Activated CD8-positive, alpha-beta T cell treated with anti-CD3 and anti-CD28 coated beads for 36 hours (primary cell): ENCODE measurements around the gene KCNMA1. TPM values are rescaled to one million over a fixed set of nuclear protein-coding genes. Genes with fewer than 3 reads are reported as not detected.

ENCODE experiments used
- ATAC-seq: fragments of 200-7000 bp; cut with Tn5 transposase; one replicate; pipeline ENCODE4 v1.10.0; 2021; ENCODE audit warnings: mild to moderate bottlenecking, moderate library complexity
- CTCF ChIA-PET: fragments of 350-600 bp; sonication (Branson Sonifier 250); formaldehyde crosslinking; loops from one replicate; lab custom pipeline; 2021; ENCODE audit warnings: antibody characterized with exemption; lab: Charles Lee
- POLR2A ChIA-PET: fragments of 350-600 bp; sonication (Branson Sonifier 250); formaldehyde crosslinking; loops from one replicate; lab custom pipeline; 2021; ENCODE audit warnings: antibody characterized with exemption; lab: Charles Lee
- DNase-seq: peaks from one replicate; pipeline ENCODE4 v3.0.0-alpha.2; 2020
- H3K27ac Mint-ChIP-seq: one replicate; pipeline ENCODE4 v1.8.0; 2021; ENCODE audit warnings: mild to moderate bottlenecking, mixed read lengths
- H3K27me3 Mint-ChIP-seq: one replicate; pipeline ENCODE4 v1.8.0; 2021; ENCODE audit warnings: mixed read lengths
- H3K36me3 Mint-ChIP-seq: one replicate; pipeline ENCODE4 v1.8.0; 2021; ENCODE audit warnings: low read depth, mixed read lengths
- H3K4me1 Mint-ChIP-seq: one replicate; pipeline ENCODE4 v1.8.0; 2021; ENCODE audit warnings: low read depth, mixed read lengths
- H3K4me3 Mint-ChIP-seq: one replicate; pipeline ENCODE4 v1.8.0; 2021; ENCODE audit warnings: mild to moderate bottlenecking, moderate library complexity, mixed read lengths
- H3K9me3 Mint-ChIP-seq: one replicate; pipeline ENCODE4 v1.8.0; 2021; ENCODE audit warnings: mixed read lengths
- CTCF ChIP-seq: fragments of 200-600 bp; IDR thresholded peaks from one replicate; pipeline ENCODE4 v1.8.0; 2022; ENCODE audit warnings: antibody characterized with exemption, mild to moderate bottlenecking
- intact Hi-C: fragments of 100-400 bp; cut with micrococcal nuclease; formaldehyde crosslinking; loops from one replicate; pipeline ENCODE4 v1.10.0; 2022
- total RNA-seq, 2 experiments: library from RNA; stranded (reverse); gene quantifications; one replicate each; pipeline ENCODE4 v1.2.3, GENCODE V29; 2021

Gene KCNMA1
- total RNA-seq, 2 experiments from 2014 or later, result 0.18 TPM; not detected in 1

GRCh38 chr10:76910184-76910962 lies 727.2 kb downstream of the KCNMA1 start:
- Mint-ChIP-seq H3K9me3 (peaks cover 3% of the 10 kb centered on the region), H3K27me3 (no peaks in the 10 kb centered on the region), H3K27ac (no peak overlapping the region), H3K36me3 (no peaks in the 10 kb centered on the region), H3K4me1 (no peaks in the 10 kb centered on the region), H3K4me3 (no peak overlapping the region)
- TF ChIP-seq CTCF, result no peak
- ChIA-PET POLR2A (no interaction called here), CTCF (no interaction called here)
- intact Hi-C loops, result no loop called here
- ATAC-seq, result no peak
- DNase-seq, result no peak

GRCh38 chr10:76906256-76906655 lies 731.4 kb downstream of the KCNMA1 start:
- Mint-ChIP-seq H3K4me1 (no peaks in the 10 kb centered on the region), H3K9me3 (peaks cover 3% of the 10 kb centered on the region), H3K27me3 (no peaks in the 10 kb centered on the region), H3K4me3 (no peak overlapping the region), H3K36me3 (no peaks in the 10 kb centered on the region), H3K27ac (no peak overlapping the region)
- ATAC-seq, result no peak
- DNase-seq, result no peak
- intact Hi-C loops, result no loop called here
- CTCF ChIA-PET, result no interaction called here
- TF ChIP-seq CTCF, result no peak
- POLR2A ChIA-PET, result no interaction called here

GRCh38 chr10:76905251-76905650 lies 732.4 kb downstream of the KCNMA1 start:
- H3K4me3 Mint-ChIP-seq, result no peak overlapping the region
- ChIA-PET CTCF (no interaction called here), POLR2A (no interaction called here)
- no peak overlapping the region for H3K27ac Mint-ChIP-seq
- DNase-seq (no peak), ATAC-seq (no peak)
- intact Hi-C loops, result no loop called here
- no peaks in the 10 kb centered on the region for H3K4me1 Mint-ChIP-seq
- H3K27me3 Mint-ChIP-seq, result no peaks in the 10 kb centered on the region
- H3K36me3 Mint-ChIP-seq, result no peaks in the 10 kb centered on the region
- no peak for TF ChIP-seq CTCF
- peaks cover 3% of the 10 kb centered on the region for H3K9me3 Mint-ChIP-seq

GRCh38 chr10:76903387-76903945 lies 734.1 kb downstream of the KCNMA1 start:
- POLR2A ChIA-PET, result no interaction called here
- H3K36me3 Mint-ChIP-seq, result no peaks in the 10 kb centered on the region
- DNase-seq (no peak), ATAC-seq (no peak)
- H3K27ac Mint-ChIP-seq, result no peak overlapping the region
- H3K4me3 Mint-ChIP-seq, result no peak overlapping the region
- intact Hi-C loops, result no loop called here
- no peaks in the 10 kb centered on the region for H3K9me3 Mint-ChIP-seq
- no peaks in the 10 kb centered on the region for H3K27me3 Mint-ChIP-seq
- TF ChIP-seq CTCF, result no peak
- CTCF ChIA-PET, result no interaction called here
- no peaks in the 10 kb centered on the region for H3K4me1 Mint-ChIP-seq

- no peaks in the 10 kb centered on the region for H3K36me3 Mint-ChIP-seq
- H3K9me3 Mint-ChIP-seq, result no peaks in the 10 kb centered on the region
- peak; percentile 30 for DNase-seq
- no peak overlapping the region for H3K4me3 Mint-ChIP-seq
- no peaks in the 10 kb centered on the region for H3K27me3 Mint-ChIP-seq
- no peak overlapping the region for H3K27ac Mint-ChIP-seq
- intact Hi-C loops, result no loop called here
- no peaks in the 10 kb centered on the region for H3K4me1 Mint-ChIP-seq
- POLR2A ChIA-PET, result no interaction called here
- TF ChIP-seq CTCF, result no peak
- CTCF ChIA-PET, result no interaction called here
- ATAC-seq, result no peak
These were observed 734.7 kb downstream of the KCNMA1 start for GRCh38 chr10:76902949-76903348.
